OCI-LY7 (cell line): Measurements from ENCODE around the gene ANGPTL8. TPM values are rescaled to one million over a fixed set of nuclear protein-coding genes. Genes with fewer than 3 reads are reported as not detected.

ENCODE experiments used
- BruUV-seq: library from RNA; stranded (reverse); fragments of 400-500 nt; replicated peaks from 2 replicates; lab custom pipeline; 2021; lab: Mats Ljungman, UMichigan
- CTCF ChIA-PET: fragments of 300-600 bp; sonication (Branson Sonifier 250); formaldehyde crosslinking; loops from one replicate; lab custom pipeline; 2022; ENCODE audit warnings: antibody characterized with exemption; ENCODE audit not compliant: unreplicated experiment; lab: Charles Lee
- POLR2A ChIA-PET: fragments of 300-600 bp; sonication (Branson Sonifier 250); formaldehyde crosslinking; loops from one replicate; lab custom pipeline; 2022; ENCODE audit warnings: antibody characterized with exemption; lab: Charles Lee
- DNase-seq: peaks from one replicate; pipeline ENCODE4 v3.0.0-alpha.2; 2015; ENCODE audit warnings: low spot score
- H2AFZ ChIP-seq: fragments of 200-600 bp; sonication (generic), shearing (Covaris generic); 2 replicates; pipeline ENCODE4 v1.6.1; 2014; ENCODE audit warnings: mild to moderate bottlenecking, antibody characterized with exemption, low read length, moderate library complexity
- H3K27ac ChIP-seq: fragments of 200-600 bp; sonication (generic); 2 replicates; pipeline ENCODE4 v1.5.1; 2014; ENCODE audit warnings: mixed run types, low read depth, mild to moderate bottlenecking, moderate library complexity, low read length, inconsistent platforms; ENCODE audit not compliant: poor library complexity, severe bottlenecking
- H3K36me3 ChIP-seq: fragments of 200-600 bp; sonication (generic); 2 replicates; pipeline ENCODE4 v1.6.1; 2014; ENCODE audit warnings: mild to moderate bottlenecking, antibody characterized with exemption, low read length, moderate library complexity, mixed read lengths; ENCODE audit not compliant: insufficient read depth
- H3K4me1 ChIP-seq: fragments of 200-600 bp; sonication (generic); 2 replicates; pipeline ENCODE4 v1.5.1; 2014; ENCODE audit warnings: mild to moderate bottlenecking, low read length; ENCODE audit not compliant: insufficient read depth, poor library complexity, severe bottlenecking
- H3K4me2 ChIP-seq: fragments of 200-600 bp; sonication (generic); 2 replicates; pipeline ENCODE4 v1.6.1; 2014; ENCODE audit warnings: mild to moderate bottlenecking, low read length
- H3K4me3 ChIP-seq: fragments of 200-600 bp; sonication (generic); 2 replicates; pipeline ENCODE4 v1.5.1; 2014; ENCODE audit warnings: mild to moderate bottlenecking, low read depth, low read length; ENCODE audit not compliant: poor library complexity, severe bottlenecking
- H3K79me2 ChIP-seq: fragments of 200-600 bp; sonication (generic); 2 replicates; pipeline ENCODE4 v1.6.1; 2016; ENCODE audit warnings: low read depth, mild to moderate bottlenecking, low read length, moderate library complexity, mixed read lengths; ENCODE audit not compliant: insufficient read depth
- H3K9me2 ChIP-seq: fragments of 200-600 bp; sonication (generic); 2 replicates; pipeline ENCODE4 v1.6.1; 2016; ENCODE audit warnings: mild to moderate bottlenecking, low read length, mixed read lengths; ENCODE audit not compliant: insufficient read depth
- H3K9me3 ChIP-seq: fragments of 200-600 bp; sonication (generic); 2 replicates; pipeline ENCODE4 v1.6.1; 2014; ENCODE audit warnings: mild to moderate bottlenecking, mixed run types, low read length, mixed read lengths
- H4K20me1 ChIP-seq: fragments of 200-600 bp; sonication (generic); 2 replicates; pipeline ENCODE4 v1.6.1; 2014; ENCODE audit warnings: mild to moderate bottlenecking, antibody characterized with exemption, low read length, moderate library complexity, mixed read lengths; ENCODE audit not compliant: insufficient read depth
- EZH2phosphoT487 ChIP-seq: fragments of 200-600 bp; sonication (generic); IDR thresholded peaks from 2 replicates; pipeline ENCODE4 v1.6.1; 2018; ENCODE audit warnings: low read depth, borderline replicate concordance, mild to moderate bottlenecking, mixed run types, antibody characterized with exemption, low read length, moderate library complexity, mixed read lengths
- intact Hi-C: fragments of 100-400 bp; cut with micrococcal nuclease; formaldehyde crosslinking; loops from one replicate; pipeline ENCODE4 v1.10.0; 2022; ENCODE audit not compliant: unreplicated experiment
- total RNA-seq, 2 experiments: library from RNA; depleted of rRNA in 1 of 2; stranded (reverse); fragments of >200 nt in 1 of 2; shearing (Covaris generic) in 1 of 2; gene quantifications; 2 replicates each; pipeline ENCODE4 v1.2.3, GENCODE V29; 2014 to 2022
- TF ChIP-seq, protein P1 (sequence below): fragments of 200-600 bp; sonication (generic); conservative IDR thresholded peaks from 2 replicates; pipeline ENCODE4 v1.5.1; 2014; ENCODE audit warnings: mild to moderate bottlenecking, antibody characterized with exemption, low read length, moderate library complexity, mixed read lengths

The ANGPTL8 gene
- total RNA-seq, 2 experiments from 2014 or later: not detected

DNA sequence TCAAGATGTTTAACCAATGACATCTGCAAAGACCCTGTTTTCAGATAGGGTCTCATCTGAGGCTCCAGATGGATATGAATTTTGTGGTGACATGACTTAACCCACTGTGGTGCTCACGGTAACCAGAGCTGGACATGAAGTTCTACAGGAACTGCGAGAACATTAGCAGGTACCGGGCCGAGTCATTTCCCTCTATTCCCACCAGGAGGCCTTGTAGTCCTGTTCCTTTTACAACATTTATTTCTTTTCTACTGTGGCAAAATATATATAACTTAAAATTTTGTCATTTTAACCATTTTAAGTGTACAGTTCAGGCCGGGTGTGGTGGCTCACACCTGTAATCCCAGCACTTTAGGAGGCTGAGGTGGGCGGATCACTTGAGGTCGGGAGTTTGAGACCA lies 48.9 kb downstream of the ANGPTL8 start:
- Histone ChIP-seq H2AFZ (no peak overlapping the region), H3K9me3 (no peaks in the 10 kb centered on the region), H3K4me2 (no peak overlapping the region), H3K27ac (no peak overlapping the region), H3K36me3 (no peaks in the 10 kb centered on the region), H3K4me3 (no peak overlapping the region), H3K4me1 (peaks cover 14% of the 10 kb centered on the region), H3K79me2 (no peaks in the 10 kb centered on the region), H4K20me1 (no peaks in the 10 kb centered on the region), H3K9me2 (no peaks in the 10 kb centered on the region)
- no TSS peak for BruUV-seq
- intact Hi-C loops: no loop called here
- TF ChIP-seq, protein P1, sequence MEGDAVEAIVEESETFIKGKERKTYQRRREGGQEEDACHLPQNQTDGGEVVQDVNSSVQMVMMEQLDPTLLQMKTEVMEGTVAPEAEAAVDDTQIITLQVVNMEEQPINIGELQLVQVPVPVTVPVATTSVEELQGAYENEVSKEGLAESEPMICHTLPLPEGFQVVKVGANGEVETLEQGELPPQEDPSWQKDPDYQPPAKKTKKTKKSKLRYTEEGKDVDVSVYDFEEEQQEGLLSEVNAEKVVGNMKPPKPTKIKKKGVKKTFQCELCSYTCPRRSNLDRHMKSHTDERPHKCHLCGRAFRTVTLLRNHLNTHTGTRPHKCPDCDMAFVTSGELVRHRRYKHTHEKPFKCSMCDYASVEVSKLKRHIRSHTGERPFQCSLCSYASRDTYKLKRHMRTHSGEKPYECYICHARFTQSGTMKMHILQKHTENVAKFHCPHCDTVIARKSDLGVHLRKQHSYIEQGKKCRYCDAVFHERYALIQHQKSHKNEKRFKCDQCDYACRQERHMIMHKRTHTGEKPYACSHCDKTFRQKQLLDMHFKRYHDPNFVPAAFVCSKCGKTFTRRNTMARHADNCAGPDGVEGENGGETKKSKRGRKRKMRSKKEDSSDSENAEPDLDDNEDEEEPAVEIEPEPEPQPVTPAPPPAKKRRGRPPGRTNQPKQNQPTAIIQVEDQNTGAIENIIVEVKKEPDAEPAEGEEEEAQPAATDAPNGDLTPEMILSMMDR: peak; percentile 60
- no peak for TF ChIP-seq EZH2phosphoT487
- no peak for DNase-seq
- POLR2A ChIA-PET: no interaction called here
- CTCF ChIA-PET: no interaction called here

DNA sequence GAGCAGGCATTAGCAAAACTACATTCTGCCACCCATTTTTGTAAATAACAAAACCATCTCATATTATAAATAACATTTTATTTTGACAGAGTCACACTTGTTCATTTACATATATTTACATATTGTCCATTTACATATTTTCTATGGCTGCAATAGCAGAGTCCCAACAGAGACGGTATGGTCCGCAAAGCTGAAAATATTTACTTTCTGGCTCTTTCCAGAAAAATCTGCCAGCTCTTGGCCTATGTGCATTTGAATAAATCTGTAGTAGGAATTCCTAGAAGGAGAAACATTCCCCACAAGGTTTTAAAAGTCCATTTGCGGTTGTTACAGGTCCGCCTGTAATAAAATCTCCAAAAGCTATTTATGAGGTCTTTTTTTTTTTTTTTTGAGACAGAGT lies 50.8 kb downstream of the ANGPTL8 start:
- Histone ChIP-seq H3K27ac (no peak overlapping the region), H2AFZ (no peak overlapping the region), H3K4me3 (no peak overlapping the region), H3K79me2 (no peaks in the 10 kb centered on the region), H3K36me3 (no peaks in the 10 kb centered on the region), H3K4me2 (no peak overlapping the region), H3K9me3 (no peaks in the 10 kb centered on the region), H3K4me1 (peaks cover 21% of the 10 kb centered on the region), H3K9me2 (no peaks in the 10 kb centered on the region), H4K20me1 (no peaks in the 10 kb centered on the region)
- no TSS peak for BruUV-seq
- intact Hi-C loops: loop anchor here (5.0 kb wide), 1 partner anchor 147 kb away; the partner anchor contains the start of genes ODAD3 and PRKCSH
- ChIA-PET CTCF (no interaction called here), POLR2A (interaction anchor here (0.8 kb wide), 1 partner anchor 76 kb away, joined by 3 read pairs; no protein-coding TSS in a partner anchor)
- TF ChIP-seq EZH2phosphoT487: no peak
- TF ChIP-seq, protein P1: no peak
- DNase-seq: no peak

DNA sequence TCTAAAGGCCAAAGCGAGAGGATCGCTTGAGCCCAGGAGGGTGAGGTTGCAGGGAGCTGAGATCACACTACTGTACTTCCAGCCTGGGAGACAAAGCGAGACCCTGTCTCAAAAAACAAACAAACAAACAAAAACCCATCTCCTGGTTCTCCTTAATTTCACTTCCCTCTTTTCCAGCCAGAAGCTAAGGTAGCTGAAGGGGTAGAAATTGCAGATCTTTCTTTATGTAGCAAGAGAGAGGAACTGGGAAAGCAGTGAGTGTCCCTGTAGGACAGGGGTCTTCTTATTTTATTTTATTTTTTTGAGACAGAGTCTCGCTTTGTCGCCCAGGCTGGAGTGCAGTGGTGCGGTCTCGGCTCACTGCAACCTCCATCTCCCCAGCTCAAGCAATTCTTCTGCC lies 52.0 kb downstream of the ANGPTL8 start:
- BruUV-seq: no TSS peak
- no peaks in the 10 kb centered on the region for H3K36me3 ChIP-seq
- H4K20me1 ChIP-seq: no peaks in the 10 kb centered on the region
- H3K27ac ChIP-seq: no peak overlapping the region
- no peak for DNase-seq
- peaks cover 21% of the 10 kb centered on the region for H3K4me1 ChIP-seq
- intact Hi-C loops: loop anchor here (5.0 kb wide), 1 partner anchor 146 kb away; the partner anchor contains the start of genes ODAD3 and PRKCSH
- H2AFZ ChIP-seq: no peak overlapping the region
- no peaks in the 10 kb centered on the region for H3K9me2 ChIP-seq
- no peak for TF ChIP-seq EZH2phosphoT487
- TF ChIP-seq, protein P1: no peak
- H3K9me3 ChIP-seq: no peaks in the 10 kb centered on the region
- H3K79me2 ChIP-seq: no peaks in the 10 kb centered on the region
- no peak overlapping the region for H3K4me2 ChIP-seq
- ChIA-PET POLR2A (interaction anchor here (1.1 kb wide), 1 partner anchor 161 kb away, joined by 5 read pairs; no protein-coding TSS in a partner anchor), CTCF (no interaction called here)
- no peak overlapping the region for H3K4me3 ChIP-seq

Other genes with a start within 250 kb of the ANGPTL8 start
- gene LDLR, start 150.2 kb upstream of the ANGPTL8 start, total RNA-seq (2014; rRNA removed; shearing (Covaris generic)): 61.8 and 88.3 TPM in 2 replicates
- 99.1 and 101 TPM in 2 replicates for gene LDLR, start 150.2 kb upstream of the ANGPTL8 start, total RNA-seq (2022)
- 184 and 220 TPM in 2 replicates for gene SPC24, start 83.8 kb upstream of the ANGPTL8 start, total RNA-seq (2014; rRNA removed; shearing (Covaris generic))
- 132 and 133 TPM in 2 replicates for gene SPC24, start 83.8 kb upstream of the ANGPTL8 start, total RNA-seq (2022)
- gene KANK2, start 42.1 kb upstream of the ANGPTL8 start, total RNA-seq (2014; rRNA removed; shearing (Covaris generic)): 135 and 186 TPM in 2 replicates
- gene KANK2, start 42.1 kb upstream of the ANGPTL8 start, total RNA-seq (2022): 174 TPM in 2 replicates
- gene DOCK6, start 22.9 kb downstream of the ANGPTL8 start, total RNA-seq (2014; rRNA removed; shearing (Covaris generic)): 16.6 and 24.1 TPM in 2 replicates
- gene DOCK6, start 22.9 kb downstream of the ANGPTL8 start, total RNA-seq (2022): 74.6 and 78.2 TPM in 2 replicates
- not detected in 2 replicates for gene TSPAN16, start 56.5 kb downstream of the ANGPTL8 start, total RNA-seq (2014; rRNA removed; shearing (Covaris generic))
- gene TSPAN16, start 56.5 kb downstream of the ANGPTL8 start, total RNA-seq (2022): not detected in 2 replicates
- gene RAB3D, start 100.0 kb downstream of the ANGPTL8 start, total RNA-seq (2014; rRNA removed; shearing (Covaris generic)): 1.1 and 1.9 TPM in 2 replicates
- 7.7 and 8.4 TPM in 2 replicates for gene RAB3D, start 100.0 kb downstream of the ANGPTL8 start, total RNA-seq (2022)
- gene TMEM205, start 106.6 kb downstream of the ANGPTL8 start, total RNA-seq (2014; rRNA removed; shearing (Covaris generic)): 58.4 and 58.9 TPM in 2 replicates
- 32.0 and 39.9 TPM in 2 replicates for gene TMEM205, start 106.6 kb downstream of the ANGPTL8 start, total RNA-seq (2022)
- gene CCDC159, start 106.9 kb downstream of the ANGPTL8 start, total RNA-seq (2014; rRNA removed; shearing (Covaris generic)): 13.3 and 14.1 TPM in 2 replicates
- gene CCDC159, start 106.9 kb downstream of the ANGPTL8 start, total RNA-seq (2022): 18.9 and 26.1 TPM in 2 replicates
- gene PLPPR2, start 115.8 kb downstream of the ANGPTL8 start, total RNA-seq (2014; rRNA removed; shearing (Covaris generic)): 0.54 and 0.88 TPM in 2 replicates
- 2.7 and 3.6 TPM in 2 replicates for gene PLPPR2, start 115.8 kb downstream of the ANGPTL8 start, total RNA-seq (2022)
- 5.6 and 6.6 TPM in 2 replicates for gene SWSAP1, start 135.0 kb downstream of the ANGPTL8 start, total RNA-seq (2014; rRNA removed; shearing (Covaris generic))
- 5.6 and 6.8 TPM in 2 replicates for gene SWSAP1, start 135.0 kb downstream of the ANGPTL8 start, total RNA-seq (2022)
- gene EPOR, start 144.7 kb downstream of the ANGPTL8 start, total RNA-seq (2014; rRNA removed; shearing (Covaris generic)): 9.9 and 19.6 TPM in 2 replicates
- gene EPOR, start 144.7 kb downstream of the ANGPTL8 start, total RNA-seq (2022): 11.3 and 15.7 TPM in 2 replicates
- gene RGL3, start 179.7 kb downstream of the ANGPTL8 start, total RNA-seq (2014; rRNA removed; shearing (Covaris generic)): 0.41 TPM in 1 of 2 replicates, not detected in the other
- 0.49 and 0.61 TPM in 2 replicates for gene RGL3, start 179.7 kb downstream of the ANGPTL8 start, total RNA-seq (2022)
- 0.28 and 0.57 TPM in 2 replicates for gene ODAD3, start 195.5 kb downstream of the ANGPTL8 start, total RNA-seq (2014; rRNA removed; shearing (Covaris generic))
- gene ODAD3, start 195.5 kb downstream of the ANGPTL8 start, total RNA-seq (2022): 0.79 and 1.2 TPM in 2 replicates
- gene PRKCSH, start 196.0 kb downstream of the ANGPTL8 start, total RNA-seq (2014; rRNA removed; shearing (Covaris generic)): 61.8 and 95.6 TPM in 2 replicates
- 271 and 297 TPM in 2 replicates for gene PRKCSH, start 196.0 kb downstream of the ANGPTL8 start, total RNA-seq (2022)
- 0.95 TPM in 1 of 2 replicates, not detected in the other for gene ELAVL3, start 241.4 kb downstream of the ANGPTL8 start, total RNA-seq (2014; rRNA removed; shearing (Covaris generic))
- gene ELAVL3, start 241.4 kb downstream of the ANGPTL8 start, total RNA-seq (2022): 0.30 TPM in 1 of 2 replicates, not detected in the other